ENCODE results near the gene SLC9A5.

The SLC9A5 gene

DNA sequence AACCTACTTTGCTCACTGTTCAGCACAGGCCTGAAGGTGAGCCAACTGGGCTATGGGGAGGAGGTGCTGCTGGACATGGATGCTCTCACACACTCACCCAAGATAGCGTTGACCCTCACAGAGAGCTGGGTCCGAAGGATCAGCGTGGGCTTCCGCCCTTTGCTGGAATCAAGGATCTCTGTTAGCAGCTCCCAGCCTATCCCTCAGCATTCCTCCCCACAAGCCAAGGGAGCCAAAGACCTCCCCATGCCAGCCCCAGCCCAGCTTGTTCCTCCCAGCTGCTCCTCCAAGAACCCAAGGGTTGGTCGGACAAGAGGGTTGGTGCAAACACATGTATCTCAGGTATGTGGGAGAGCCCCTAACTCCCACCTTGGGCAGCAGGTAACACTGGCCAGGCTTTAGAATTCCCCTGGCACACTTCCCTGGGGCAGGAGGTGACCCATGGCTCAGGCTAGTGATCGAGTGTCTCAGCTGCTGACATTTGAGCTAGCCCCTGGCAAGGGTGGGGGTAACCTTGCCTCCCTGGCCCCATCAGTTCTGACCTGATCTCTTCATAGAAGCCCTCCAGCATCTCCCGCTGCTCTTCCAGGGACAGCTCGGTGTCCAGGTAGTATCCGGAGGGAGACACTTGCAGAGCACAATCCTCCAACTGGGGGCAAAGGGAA lies 9.8 kb upstream of the SLC9A5 start:
- DNase-seq: no peak

DNA sequence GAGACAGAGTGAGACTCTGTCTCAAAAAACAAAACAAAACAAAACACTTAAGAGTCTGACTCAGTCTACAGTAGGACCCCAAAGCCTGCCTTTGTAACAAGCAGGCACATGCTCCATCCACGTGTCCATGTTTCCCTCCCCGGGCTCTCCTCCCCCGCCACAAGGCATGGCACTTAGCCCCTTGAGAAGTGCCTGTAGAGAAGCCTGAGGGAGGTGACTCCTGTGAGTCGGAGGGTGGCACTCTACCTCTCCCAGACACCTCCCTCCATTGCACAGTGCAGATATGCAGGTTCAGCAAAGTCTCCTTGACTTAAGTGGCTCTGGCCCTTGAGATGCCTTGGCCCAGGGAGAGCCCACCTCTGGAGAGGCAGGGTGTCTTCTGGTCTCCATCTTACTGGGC lies 8.3 kb upstream of the SLC9A5 start:
- no peak for DNase-seq

DNA sequence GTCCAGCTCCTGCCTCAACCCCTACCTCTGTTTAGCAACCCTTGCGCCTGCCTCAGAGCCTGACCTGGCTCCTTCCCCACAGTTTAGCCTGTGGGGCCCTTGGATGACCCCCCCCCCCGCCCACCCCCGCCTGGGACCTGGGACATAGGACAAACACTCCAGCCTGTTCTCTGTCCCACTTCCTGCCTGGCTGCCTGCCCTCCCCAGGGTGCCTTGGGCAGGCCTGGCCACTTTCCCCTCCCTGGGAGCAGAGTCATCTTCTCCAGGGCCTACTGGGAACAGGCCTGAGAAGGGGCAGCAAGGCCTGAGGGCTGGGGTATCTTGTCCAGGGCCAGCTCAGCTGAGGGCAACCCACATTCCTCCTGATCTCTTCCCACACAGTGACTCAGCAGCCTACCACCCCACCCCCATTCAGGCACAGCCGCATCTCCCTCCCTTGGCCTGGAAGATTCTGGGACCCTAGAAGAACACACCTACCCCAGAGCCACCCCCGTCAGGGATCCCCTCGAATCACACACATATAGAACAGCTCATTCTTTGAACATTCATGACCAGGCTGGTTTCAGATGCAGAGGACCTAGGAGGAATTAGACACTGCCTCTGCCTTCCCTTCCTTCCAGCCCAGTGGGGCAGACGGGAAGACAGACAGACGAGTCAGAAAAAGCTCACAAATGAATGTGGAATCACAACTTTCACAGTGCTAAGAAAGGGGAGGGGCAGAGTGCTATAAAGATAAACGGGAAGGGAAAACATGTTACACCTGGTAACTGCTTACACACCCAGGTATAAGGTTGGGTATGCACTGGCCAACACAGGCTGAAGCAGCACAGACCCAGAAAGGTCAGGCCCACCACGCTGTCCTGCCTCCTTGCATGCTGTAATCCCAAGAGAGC lies 7.5 kb upstream of the SLC9A5 start:
- no peak for DNase-seq

DNA sequence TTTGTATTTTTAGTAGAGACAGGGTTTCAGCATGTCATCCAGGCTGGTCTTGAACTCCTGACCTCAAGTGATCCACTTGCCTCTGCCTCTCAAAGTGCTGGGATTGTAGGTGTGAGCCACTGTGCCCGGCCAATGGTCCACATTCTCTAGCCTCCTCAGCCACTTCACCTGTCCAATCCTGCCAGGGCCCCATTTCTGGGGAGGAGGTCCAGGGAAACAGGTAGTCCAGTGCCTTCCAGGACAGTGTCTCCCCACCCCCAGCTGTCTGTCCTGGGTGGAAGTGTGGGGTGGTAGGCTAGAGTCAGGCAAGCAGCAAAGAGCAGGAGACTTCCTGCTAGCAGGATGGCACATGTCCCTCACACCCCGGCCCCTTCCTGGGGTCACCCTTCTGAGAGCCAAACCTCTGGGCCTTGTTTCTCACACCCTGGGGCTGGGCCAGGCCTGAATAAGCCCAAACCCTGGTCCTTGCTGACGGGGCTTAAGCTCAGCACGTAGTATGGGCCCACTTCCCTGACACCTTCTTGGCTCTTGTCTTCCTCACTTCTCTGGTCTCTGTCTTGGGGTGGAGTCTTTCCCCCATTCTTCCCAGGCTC lies 6.5 kb upstream of the SLC9A5 start:
- no peak for DNase-seq

DNA sequence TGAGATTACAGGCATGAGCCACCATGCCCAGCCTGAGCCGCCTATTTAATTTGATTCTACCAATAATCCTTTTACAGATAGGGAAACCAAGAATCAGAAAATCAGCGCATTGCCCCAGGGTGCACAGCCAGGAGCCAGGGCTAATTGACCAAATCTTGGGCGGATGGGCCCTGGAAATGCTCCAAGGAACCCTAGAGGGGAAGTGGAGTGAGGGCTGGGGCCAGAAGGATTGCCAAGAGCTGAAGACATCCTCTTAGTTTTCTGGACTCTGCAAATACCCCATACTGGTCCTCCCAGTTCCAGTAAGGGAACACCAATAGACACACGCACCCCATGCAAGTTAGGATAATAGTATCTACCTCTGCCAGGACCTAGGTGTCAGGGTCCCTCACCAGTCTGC lies 5.3 kb upstream of the SLC9A5 start:
- DNase-seq: no peak

DNA sequence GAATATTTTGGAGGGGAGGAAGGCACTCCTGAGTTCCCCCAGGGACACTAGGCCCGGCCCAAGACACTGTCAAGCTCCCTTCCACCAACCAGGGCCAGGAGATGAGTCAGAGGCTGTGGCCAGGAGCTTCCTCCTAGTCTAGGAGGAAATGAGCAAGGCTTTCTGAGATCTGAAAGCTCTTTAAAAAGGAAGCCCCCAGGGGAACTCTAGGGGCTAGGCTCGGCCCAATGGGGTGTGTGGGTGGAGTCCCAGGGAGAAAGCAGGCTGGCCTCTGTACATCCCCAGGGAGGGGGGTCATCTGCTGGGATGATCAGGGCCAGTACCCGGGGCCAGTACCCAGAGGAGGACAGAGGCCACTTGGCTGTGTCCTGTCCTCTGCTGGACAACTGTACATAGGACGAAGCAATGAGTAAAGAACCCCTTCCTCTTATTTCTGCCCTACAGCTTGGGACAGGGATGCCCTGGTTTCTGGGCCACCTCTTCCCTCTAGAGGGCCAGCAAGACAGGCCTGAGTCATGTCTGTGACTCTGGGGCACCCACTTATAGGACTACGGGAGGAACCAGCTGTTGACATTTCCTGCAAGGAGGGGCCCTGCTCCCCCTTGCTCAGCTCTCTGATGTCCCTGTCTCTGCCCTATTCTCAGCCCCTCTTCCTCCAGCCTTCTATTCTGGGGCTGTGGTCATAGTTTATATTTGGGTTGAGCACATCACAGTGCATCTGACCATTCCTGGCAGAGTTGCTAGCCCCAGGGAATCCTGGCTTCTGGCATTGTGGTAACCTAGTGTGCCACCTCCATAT lies 4.2 kb upstream of the SLC9A5 start:
- DNase-seq: peak; percentile 99

DNA sequence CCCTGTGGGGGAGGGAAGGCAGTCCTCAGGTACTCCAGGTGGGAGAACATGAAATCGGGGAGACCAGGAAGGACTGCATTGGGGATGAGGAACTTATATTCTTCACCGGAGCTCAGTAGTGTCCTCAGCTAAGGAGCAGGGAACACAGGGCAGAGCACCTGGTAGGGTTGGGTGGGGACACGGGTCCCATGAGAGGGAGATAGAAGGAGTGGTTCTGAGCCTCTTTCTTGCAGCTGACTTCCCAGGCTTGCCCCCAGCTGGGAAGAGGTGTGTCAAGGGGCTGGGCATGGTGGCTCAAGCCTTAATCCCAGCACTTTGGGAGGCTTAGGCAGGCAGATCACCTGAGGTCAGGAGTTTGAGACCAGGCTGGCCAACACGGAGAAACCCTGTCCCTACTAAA lies 3.6 kb upstream of the SLC9A5 start:
- DNase-seq: no peak

DNA sequence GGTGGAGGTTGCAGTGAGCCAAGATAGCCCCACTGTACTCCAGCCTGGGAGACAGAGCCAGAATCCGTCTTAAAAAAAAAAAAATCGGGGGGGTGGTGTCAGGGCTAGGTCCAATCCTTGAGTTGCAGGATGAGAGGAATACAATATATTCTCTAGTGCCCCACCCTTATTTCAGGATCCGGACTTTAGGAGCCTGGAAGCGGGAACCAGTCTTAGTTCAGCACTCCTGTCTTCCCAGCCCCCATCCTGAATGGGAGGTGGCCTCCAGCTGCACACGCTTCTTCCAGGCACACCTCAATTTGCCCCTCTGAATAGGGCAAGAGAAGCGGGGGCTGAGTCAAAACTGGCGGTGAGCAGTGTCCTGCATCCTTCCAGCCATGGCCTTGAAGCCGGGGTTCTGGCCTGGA lies 3.1 kb upstream of the SLC9A5 start:
- DNase-seq: no peak

DNA sequence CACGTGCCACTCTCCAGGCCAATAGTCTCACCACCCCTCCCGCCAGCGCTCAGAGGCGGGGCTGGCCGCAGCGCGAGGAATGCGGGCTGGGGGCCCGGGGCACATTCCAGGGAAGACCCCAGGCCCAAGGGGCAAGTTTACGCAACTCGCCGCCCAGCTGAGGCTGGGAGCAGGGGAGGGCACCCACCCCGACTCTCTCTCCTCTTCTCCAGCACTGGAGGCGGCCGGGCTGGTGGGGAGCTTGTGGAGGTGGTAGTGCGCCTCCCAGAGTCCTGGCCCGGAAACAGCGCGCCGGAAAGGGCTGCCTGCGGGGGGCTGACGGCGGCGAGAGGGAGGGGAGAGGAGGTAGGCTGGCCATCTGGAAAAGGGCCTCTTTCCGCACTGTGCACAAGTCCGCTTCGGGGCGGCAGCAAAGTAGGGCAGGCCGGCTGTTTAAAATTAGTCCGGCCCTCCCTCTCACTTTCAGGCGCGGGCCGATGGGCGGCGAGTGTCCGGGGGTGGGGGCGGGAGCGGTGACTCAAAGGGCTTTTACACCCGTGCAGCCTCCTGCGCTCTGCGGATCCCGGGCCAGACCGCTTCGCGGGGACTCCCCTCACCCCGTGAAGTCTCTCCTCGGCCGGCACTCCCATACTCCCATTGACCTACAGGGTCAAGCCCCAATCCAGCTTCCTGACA lies 2.6 kb upstream of the SLC9A5 start:
- peak; percentile 56 for DNase-seq

DNA sequence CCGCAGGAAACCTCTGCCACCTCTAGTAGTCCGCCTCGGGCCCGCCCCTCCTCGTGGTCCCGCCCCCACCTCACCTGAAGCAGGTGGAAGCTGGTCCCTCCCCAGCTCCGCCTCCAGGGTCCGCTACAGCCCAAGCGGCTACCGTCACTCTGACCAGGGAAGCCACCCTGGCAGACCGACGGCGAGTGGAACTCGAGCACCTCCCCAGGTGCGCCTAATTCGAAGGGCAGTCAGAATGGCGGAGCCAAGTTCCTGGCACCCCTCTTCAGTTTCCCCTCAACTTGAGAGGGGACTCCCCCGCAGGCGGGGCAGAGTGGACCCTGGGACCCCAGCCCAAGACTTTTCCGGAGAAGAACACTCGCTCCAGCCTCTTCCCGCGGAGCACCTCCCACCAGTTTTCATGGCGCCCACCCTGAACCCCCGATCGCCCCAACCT lies 2.0 kb upstream of the SLC9A5 start:
- no peak for DNase-seq

DNA sequence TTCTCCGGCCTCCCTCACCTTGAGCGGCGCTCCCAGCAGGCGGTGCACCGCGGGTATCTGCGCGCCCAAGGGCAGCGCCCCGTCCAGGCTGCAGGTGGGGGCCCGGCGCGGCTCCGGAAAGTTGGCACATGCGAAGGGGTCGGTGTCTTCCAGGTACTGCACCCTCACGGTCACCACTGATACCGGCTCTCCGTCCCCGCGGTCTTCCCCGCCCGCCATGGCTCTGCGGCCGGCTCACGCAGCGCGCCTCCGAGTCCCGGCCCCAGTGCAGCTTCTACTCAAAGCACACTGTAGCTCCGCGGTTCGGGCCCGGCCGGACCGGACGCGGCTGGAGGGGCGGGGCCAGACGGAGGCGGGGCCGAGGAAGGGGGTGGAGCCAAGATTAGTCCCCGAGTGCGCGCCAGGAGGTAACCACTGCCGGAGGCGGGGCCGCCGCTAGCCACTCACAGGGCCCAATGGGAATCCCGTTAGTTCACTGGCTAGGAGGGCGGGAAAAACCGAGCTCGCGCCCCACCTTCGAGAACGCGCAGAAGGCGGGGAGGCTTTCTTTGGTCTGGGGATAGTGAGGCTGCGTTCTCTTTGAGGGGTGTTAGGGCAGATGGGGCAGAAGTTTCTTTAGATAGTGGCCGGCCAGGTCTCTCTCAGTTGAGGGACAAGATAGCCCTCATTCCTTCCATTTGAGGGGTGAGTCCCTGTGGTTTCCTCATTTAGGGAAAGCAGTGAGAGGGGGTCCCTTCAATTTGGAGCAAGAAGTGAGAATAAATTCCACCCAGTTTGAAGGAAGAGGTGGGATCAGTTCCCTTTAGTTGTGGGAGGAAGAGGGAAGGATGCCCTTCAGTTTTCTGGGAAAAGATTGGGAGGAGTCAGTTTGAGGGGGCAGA lies 1.3 kb upstream of the SLC9A5 start, which contains the start of gene FHOD1:
Gene FHOD1, minus strand, starts transcription at position 290 of the 881 bp plus-strand sequence. Its CDS starts 71 bp downstream, at position 219.
- peak; percentile 93 for DNase-seq

DNA sequence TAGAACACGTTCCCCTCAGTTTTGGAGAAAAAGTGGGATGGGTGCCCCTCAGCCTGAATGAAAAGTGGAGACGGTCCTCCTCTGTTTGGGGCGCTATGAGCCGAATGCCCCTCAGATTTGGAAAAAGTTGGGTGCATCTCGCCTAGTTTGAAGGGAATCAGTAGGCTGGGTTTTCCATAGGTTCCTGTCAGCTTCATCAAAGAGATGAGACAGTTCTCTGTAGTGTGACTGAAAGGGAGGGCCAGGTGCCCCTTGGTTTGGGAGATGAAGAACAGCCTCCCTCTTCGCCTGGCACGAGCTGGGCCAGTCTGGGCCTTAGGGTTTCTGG lies 742 bp upstream of the SLC9A5 start:
- DNase-seq: no peak

DNA sequence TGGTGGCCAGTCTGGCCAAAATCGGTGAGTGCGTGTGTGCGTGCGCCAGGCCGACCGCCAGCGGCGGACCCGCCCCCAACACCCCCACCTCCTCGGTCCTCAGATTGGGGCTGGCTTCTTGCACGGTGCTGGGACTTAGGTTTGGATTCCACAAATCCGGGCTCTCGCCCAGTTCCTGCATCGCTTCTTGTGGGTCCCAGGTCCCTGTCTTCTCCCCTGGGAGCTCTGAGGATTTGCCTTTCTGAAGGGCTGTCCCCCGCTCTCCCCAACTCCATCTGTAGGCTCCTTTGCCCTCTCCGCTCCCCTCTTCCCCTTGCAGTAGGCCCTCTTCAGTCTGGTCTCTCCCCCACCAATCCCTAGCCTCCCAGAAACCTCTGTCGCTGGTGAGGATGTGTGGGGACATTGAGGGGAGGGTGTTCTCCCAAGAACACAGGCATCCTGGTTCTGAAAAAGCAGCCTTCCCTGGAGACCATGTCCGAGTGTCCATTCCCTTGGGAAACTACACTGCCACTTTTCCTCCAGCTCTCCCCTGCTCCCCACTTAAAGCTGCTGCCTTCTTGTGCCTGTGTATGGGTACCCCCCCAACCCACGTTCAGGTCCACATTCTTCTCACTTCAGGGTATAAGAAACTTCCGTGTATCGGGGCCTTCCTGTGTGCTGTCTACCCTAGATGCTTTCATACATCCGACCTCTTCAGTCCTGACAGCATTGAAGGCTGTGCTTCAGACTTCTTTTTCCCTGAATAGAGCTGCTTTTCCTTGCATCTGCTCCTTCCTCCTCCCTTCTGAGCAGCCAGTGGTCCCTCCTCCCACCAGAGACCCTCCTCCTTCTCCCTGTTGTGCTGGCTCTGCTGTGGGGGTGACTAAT lies 632 bp downstream of the SLC9A5 start:
- DNase-seq: no peak

DNA sequence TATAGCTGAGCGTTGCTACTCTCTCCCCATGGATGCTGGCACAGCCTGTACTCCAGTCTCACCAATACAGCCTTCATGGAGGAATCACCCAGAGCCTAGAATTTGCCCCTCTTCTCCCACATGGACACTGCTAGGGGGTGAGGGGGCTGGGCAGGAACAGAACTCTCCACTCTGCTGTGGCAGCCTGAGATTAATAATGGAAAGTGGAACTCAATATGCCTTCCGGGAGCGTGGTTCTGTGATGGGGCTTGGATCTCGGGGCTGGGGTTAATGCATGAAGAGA lies 1.2 kb downstream of the SLC9A5 start:
- DNase-seq: no peak

DNA sequence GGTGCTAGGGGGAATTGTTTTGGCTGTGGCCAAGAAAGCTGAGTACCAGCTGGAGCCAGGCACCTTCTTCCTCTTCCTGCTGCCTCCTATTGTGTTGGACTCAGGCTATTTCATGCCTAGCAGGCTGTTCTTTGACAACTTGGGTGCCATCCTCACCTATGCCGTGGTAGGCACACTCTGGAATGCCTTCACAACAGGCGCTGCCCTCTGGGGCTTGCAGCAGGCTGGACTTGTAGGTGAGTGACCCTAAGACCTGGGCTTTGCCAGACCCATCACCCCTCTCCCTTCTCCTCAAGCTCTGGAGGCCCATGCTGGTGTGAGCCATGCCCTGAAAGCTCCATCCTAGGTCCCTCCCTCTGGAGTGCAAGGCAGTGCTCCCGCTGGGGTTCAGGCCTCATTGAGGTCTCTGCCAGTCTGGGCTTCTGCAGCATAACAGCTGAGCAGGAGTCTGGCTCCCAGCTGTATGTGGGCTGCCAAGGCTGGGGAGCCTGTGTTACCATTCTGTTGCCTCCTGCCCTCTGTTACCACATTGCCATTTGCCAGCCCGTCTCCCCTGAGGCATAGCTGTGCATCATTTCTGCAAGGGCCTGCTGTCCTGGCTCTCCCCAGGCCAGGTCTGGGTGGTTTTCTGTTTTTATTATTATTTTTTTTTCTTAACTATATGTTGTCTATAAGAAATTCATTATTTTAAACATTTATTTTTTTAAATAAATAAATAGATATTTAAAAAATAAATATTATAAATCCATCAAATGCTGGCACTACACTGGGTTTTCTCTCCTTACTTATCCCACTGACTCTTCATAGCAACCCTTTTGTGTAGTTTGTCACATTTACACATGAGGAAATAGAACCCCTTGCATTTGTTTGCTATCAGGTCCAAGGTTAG lies 4.1 kb downstream of the SLC9A5 start:
- no peak for DNase-seq

DNA sequence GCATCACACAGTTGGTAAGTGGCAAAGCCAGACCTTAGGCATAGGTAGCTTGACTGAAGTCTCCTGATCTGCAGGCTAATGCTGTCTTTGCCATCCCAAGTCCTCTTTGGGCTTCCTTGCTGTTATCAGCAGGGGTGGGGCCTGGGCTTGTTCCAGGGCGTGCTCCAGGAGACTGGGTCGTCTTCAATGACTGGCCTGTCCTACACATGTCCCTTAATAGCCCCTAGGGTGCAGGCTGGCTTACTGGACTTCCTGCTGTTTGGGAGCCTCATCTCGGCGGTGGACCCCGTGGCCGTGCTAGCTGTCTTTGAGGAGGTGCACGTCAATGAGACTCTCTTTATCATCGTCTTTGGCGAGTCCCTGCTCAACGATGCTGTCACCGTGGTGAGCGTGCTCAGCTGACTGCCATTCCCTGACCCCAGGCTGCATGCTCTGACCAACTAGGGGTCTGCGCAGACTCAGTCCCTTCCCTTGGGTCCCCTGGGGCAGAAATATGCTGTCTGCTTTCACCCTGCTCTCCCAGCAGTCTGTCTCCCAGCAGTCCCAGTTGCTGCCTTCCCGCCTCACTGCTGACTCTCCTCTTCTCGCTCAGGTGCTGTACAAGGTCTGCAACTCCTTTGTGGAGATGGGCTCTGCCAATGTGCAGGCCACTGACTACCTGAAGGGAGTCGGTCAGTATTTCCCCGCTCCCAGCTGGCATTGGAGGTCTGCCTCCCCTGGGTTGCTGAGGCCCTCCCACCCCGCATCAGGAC lies 6.2 kb downstream of the SLC9A5 start:
- DNase-seq: no peak

DNA sequence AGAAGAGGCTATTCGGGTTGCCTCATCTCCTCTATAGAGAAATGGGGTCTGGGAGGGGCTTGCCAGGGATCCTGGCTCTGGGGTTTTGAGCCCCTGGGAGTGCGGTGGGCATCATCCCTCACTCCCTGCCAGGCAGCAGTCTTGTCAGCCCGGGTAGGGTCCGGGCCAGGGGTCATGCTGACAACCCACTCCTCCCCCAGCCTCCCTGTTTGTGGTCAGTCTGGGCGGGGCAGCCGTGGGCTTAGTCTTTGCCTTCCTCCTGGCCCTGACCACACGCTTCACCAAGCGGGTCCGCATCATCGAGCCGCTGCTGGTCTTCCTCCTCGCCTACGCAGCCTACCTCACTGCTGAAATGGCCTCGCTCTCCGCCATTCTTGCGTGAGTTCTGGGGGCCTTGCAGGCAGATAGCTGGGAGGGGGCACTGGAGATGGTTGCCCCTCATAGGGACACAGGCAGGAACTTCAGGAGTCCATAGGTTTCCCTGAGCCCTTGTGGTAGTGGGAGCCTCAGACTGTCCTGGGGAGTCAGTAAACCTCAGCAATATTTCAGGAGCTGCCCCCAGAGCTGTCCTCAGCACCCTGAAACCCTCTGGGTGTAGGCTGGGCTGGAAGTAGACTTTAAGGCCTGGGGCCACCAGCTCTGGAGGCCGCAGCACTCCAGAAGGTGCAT lies 6.9 kb downstream of the SLC9A5 start:
- no peak for DNase-seq

DNA sequence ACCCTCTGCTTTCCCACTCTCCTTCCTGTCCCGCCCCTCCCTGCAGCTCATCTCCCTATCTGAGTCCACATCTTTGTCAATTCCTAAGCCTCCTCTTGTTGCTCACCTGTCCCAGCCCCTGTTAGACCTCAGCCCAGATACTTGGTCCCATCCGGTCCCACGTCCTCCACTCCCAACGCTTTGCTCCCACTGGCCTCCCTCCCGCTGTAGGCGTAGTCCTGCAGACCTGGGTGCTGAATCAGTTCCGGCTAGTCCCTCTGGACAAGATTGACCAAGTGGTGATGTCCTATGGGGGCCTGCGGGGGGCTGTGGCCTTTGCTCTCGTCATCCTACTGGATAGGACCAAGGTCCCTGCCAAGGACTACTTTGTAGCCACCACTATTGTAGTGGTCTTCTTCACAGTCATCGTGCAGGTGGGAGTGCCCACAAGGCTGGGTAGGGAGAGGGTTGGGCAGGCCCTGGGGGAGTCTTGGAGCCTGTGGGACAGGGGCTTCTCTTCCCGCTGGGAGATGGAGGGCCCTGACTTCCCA lies 8.0 kb downstream of the SLC9A5 start:
- DNase-seq: no peak
